Islet of Langerhans (tissue), 1 donor: ENCODE results near the gene EPS8L3.
"Not testable (repeated sequence)": the region's sequence is repeated elsewhere in the genome, so short reads cannot be mapped to it uniquely, and the experiment has no call there.

ENCODE experiments used
- FAIRE-seq: peaks from one replicate; lab custom pipeline; 2011; peaks lifted over from hg19 to GRCh38; lab: Jason Lieb, UNC

EPS8L3 gene

DNA sequence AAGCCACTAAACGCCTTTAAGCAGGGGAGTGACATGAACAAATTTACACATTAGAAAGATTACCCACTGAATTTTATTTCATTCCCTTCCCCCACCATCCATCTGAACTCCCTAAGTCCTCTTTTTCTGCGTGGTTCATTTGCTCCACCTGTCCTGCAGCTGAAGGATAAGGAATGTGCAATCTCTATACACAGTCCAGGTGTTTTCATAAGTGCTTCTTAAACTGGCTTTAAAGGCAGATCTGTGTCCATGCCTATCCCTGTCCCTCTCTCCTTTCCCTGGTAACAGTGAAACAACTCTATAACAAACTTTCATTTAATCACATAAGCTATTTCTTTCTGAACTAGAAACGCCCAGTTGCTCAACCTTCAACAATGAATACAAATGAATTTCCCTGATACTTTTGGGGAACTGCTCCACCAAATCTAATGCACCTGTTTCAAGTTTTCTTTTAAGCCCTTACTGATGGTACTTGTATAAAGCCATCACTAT, 31.3 kb downstream of the EPS8L3 start:
- no peak for FAIRE-seq

DNA sequence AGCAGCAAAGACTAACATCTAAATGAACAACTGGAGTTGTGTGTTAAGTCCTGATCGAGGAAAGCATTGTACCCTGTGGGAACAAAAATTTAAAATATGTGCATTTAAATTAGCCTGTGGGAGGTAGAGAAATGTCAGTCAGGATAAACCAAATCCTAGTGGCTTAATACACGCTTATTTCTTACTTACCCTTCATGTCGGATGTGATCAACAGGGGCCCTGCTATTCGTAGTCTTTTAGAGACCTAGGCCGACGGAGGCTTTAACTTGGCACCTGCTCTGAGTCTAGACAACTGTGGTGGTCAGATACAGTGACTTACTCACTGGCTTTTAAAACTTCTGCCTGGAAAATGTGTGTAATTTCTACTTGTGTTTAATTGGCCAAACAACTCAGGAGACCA, 33.1 kb downstream of the EPS8L3 start:
- FAIRE-seq: no peak

DNA sequence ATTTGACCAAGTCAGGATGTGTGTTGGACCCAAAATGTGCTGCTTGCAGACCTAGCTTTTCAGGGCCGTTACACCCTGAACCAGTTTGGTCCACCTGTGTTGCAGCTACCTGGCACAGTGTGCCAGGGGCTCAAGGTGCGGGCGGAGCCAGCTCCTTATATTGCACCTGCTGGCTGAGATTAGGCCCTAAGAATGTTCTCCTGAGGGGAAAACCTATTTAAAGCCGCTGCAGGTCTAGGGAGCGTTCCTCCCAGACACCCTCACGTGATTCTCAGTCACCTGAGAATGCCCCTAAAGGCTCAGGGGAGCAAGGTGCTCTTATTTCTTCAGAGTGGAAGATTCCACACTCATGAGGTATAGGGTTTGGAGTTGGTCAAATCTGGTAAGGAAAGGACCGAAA, 34.9 kb downstream of the EPS8L3 start:
- no peak for FAIRE-seq

DNA sequence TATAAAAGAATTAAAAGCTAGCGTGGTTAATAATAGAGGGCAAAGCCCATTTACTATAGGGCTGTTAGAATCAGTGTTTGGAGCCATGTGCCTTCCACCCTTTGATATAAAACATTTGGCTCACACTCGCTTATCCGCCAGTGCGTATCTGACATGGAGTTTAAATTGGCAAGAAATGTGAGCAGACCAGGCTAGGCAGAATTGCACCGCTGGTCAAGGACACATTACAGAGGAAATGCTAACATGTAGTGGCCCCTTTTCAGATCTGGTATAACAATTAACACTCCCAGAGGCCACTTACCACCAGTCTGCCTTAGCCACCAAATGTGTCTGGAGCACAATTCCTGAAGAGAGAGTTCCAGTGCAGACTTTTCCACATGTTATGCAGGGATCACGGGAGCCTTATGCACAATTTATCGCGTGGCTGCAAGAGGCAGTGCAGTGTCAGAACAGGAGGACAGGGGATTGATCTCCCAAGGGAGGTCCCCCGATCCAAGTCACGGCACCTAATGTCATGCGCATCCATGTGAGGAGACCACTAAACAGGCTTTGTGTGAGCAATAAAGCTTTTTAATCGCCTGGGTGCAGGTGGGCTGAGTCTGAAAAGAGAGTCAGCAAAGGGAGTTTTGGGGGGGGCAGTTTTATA, 36.9 kb downstream of the EPS8L3 start:
- FAIRE-seq: no peak

DNA sequence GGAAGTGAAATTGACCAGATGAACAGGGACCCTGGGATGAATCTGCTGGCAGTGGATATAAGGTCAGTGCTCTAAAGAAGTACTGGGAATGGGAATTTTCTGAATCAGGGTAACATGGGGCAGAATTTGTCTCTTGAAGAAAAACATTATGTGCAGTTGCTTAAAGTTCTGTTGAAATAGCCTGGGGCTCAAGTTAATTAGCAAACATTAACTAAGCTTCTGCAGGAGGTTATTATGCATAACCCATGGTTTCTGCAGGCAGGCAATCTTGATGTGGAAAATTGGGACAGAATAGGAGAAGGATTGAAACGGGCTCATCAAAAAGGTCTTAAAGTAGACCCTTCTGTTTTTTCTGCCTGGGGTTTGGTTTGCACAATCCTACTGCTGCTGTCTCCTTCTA, 37.7 kb downstream of the EPS8L3 start:
- FAIRE-seq: no peak

DNA sequence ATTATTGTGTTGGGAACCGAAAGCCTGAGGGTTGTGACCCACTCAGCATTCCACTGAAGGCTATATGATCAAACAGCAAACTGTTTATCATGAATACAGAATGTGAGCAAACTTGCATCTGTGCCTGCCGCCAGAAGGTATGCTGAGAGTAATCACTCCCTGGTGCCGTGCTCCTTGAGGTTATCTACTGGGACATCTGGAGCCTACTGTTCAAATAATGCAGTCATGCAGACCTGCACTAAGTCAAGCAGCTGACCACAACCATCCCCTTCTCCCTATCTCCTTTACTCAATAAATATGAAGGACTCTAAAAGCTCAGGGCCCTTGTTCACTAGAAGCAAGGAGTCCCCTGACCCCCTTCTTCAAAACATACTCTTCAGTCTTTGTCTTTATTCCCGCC, 38.2 kb downstream of the EPS8L3 start:
- FAIRE-seq: no peak

DNA sequence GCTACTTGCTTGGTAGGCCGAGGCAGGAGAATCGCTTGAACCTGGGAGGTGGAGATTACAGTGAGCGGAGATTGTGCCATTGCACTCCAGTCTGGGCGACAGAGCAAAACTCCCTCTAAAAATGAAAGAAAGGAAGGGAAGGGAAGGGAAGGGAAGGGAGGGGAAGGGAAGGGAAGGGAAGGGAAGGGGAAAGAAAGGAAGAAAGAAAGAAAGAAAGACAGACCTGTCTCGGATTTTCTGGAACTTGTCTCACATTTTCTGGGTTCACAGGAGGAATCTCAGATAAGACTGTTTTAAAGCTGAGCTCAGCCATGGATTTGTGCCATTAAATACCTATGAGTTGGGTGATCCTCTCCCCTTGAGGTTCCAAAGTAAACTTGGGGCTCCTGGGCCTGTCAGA, 38.8 kb downstream of the EPS8L3 start:
- no peak for FAIRE-seq

DNA sequence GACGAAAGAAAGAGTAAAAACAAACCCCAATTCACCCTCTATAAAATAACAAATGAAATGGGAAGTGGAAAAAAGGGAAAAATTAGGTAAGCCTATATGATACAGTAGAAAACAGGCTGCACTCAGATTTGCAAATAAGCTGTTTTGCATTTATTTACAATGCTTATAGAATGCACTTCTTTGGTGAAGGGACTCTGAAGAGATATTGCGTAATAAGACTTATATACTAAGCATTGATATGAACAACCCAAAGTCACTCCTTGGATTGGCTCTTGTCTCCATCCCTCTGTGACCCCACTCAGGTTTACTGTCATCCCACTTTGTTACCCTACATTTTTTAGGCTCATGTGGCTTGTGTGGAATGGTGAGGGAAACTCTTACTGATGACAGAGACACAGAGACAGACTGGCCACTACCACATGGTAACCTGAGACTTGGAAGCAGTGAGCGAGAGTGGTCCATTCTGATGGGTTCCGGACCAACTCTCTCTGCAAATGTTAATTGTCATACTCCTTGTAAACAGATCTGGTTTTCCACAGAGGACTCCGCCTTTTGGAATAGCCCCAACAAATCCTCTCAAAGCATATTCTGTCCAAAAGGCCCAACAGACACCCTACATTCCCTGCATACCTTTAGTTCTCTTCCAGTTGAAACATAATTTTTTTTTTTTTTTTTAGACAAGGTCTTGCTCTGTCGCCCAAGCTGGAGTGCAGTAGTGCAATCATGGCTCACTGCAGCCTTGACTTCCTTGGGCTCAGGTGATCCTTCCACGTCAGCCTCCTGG, 40.6 kb downstream of the EPS8L3 start:
- FAIRE-seq: no peak

DNA sequence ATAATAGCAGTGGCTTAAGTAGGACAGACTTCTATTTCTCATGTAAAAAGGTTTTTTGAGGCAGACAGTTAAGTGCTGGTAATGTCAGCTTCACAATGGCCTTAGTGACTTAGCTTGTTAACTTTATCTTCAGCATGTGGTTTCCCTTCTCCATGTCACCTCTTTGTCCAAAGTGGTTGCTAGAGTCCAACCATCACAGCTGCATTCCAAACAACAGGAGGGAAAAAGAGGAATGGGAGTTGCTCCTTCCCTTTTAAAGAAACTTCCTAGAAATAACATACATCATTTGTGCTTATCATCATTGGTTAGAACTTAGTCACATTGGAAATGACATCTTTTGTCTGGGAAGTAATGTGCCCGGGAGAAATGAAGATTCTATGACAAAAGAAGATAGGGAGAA, 41.8 kb downstream of the EPS8L3 start:
- no peak for FAIRE-seq

DNA sequence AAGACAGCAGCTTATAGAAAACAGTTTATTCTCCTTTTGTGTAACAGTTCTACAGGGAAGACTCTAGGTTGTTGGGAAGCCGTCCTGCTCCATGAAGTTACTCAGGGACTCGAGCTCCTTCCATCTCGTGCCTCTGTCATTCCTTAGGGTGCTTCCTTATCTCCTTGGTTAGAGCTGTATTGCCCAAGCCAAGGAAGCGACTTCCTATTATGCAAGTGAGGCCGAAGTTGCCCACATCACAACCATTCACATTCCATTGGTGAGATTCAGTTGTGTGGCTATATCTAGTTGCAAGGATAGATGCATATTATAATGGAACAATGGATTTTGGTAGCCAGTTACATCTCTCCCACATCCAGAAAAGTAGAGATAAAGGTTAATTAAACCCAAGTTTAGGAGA, 42.7 kb downstream of the EPS8L3 start:
- no peak for FAIRE-seq

DNA sequence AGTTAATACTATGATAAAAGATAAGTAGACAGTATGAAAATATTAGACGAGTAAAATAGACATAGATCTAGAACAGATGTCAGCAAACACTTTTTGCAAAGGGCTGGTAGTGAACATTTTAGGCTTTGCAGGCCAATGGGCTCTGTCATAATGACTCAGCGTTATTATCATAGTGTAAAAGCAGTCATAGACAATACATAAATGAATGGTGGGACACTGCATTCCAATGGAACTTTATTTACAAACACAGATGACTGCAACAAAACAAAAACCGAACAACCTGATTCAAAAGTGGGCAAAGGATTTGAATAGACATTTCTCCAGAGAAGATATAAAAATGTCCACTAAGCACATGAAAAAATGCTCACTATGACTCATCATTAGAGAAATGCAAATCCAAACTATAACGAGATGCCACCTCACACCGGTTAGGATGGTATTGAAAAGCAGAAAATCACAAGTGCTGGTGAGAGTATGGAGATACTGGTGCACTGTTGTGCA, 44.3 kb downstream of the EPS8L3 start:
- no peak for FAIRE-seq

DNA sequence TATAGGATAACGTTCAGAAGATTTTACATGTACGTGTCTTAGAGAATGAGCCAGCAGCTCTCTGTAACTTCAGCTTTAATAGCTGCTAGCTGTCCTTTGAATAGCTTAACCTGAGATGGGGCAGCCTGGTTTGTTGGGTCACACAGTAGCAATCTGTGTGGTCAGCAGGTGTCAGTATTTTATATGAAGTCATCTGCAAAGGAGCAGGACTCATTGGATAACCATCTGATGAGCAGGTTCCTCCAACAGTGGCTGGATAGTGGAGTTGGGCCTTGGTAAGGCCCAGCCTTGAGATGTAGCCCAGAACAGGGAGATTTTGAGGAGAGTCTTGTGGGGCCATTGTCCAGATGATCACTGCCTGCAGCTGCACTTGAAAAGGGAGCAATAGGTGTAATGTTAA, 45.2 kb downstream of the EPS8L3 start:
- no peak for FAIRE-seq

DNA sequence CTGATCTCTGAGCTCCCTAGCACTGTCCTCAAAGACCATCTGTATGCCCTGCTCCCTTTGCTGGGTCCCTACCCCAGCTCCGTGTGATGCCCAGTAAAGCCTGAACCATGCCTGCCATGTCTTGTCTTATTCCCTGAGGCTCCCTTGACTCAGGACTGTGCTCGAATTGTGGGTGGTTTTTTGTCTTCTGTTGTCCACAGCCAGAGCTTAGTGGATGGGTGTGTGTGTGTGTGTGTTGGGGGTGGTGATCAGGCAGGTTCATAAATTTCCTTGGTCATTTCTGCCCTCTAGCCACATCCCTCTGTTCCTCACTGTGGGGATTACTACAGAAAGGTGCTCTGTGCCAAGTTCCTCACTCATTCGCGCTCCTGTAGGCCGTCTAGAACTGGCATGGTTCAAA, 46.0 kb downstream of the EPS8L3 start:
- FAIRE-seq: no peak

DNA sequence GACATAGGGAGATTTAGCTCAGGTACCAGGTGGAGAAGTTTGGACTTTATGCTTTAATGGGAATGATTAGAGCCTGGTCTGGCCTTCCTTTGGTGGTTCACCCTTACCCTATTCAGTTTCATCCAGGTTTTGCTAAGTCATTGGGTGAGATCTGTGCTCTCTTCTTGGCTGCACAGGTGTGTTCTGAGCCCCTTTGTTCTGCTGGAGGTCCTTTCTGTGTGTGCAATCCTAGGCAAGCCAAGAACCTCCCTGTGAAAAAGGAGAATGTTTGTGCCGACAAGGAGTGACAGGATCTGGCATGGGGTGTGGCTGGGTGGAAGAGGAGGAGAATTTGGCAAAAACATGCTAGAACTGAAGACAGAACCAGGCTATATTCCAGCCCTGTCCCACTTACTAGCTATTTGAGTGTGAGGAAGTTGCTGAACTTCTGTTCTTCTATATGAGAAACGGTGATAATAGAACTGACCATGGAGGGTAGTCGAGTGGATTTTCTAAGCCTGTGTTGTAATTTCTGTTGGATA, 47.1 kb downstream of the EPS8L3 start:
- no peak for FAIRE-seq

DNA sequence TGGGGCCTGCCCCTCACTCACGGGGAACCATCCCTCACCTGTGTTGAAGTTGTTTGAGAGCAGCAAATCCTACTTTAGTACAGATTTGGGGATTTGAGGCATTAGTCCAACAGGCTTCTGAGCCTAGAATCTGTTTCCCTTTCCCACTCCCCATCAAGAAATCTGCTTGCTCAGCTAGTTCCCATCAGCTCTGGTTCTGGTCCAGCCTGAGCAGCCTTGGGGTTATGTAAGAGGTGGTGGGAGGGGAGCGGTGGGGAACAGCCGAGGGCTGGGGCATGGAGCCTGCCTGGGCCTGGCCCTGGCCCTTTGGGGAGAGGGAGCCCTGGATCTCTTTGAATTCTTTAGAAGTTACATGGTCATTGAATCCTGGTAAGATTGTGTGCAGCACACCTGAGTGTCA, 47.6 kb downstream of the EPS8L3 start:
- no peak for FAIRE-seq

DNA sequence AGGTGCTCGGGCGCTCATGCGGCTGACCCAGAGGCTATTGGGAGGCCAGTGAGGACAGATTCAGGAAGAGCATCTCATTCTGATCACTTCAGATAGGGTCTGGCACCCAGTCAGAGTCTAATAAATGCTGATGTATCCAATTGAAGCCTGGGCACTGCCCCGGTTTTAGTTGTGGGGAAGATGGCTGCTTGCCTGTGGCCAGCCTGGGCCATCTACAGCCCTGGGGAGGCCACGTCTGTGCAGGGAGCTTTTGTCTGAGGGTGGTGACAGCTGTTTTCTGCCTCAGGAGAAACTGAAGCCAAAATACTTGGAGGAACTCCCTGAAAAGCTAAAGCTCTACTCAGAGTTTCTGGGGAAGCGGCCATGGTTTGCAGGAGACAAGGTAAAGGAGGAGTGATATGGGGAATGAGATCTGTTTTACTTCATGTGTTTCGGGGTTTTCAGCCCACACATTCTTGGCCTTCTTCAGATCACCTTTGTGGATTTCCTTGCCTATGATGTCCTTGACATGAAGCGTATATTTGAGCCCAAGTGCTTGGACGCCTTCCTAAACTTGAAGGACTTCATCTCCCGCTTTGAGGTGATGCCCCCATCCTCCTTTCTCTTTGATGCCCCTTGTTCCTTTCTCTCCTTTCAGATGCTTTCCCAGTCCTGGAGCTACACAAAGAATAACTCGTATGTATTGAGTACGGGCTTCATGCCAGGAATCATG, 48.9 kb downstream of the EPS8L3 start:
- no peak for FAIRE-seq

DNA sequence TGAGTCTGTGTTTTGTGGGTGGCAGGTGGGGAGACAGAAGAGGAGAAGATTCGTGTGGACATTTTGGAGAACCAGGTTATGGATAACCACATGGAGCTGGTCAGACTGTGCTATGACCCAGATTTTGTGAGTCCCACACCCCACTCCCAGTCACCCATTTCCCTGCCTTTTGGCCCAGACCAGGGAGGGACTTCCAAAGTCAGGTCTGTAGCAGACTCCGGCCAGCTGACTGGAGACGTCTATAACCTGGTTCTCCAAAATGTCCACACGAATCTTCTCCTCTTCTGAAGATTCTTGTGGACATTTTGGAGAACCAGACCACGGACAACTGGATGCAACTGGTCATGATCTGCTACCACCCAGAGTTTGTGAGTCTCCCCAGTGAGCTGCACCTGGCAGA, 50.1 kb downstream of the EPS8L3 start:
- FAIRE-seq: no peak

DNA sequence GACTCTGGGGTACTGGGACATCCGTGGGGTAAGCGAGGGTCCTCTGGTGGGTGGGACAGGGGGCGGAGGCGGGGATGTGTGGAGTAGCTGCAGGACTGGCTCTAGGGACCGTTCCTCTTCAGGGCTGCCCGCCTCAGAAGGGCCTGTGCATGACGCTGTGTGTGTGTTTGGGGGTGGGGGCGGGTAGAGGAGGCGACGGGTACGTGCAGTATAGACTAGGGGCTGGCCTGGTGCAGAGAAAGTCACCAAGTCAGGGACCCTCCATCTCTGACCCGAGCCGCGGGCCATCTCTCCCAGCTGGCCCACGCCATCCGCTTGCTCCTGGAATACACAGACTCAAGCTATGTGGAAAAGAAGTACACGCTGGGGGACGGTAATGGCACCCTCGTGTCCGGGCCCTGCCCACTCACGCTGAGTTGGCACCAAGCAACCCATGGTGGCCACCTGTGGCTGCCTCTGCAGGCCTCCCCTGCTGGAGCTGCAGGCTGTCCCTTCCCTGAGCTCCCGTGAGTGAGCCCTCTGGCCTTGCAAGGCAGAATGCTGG, 51.3 kb downstream of the EPS8L3 start:
- no peak for FAIRE-seq

DNA sequence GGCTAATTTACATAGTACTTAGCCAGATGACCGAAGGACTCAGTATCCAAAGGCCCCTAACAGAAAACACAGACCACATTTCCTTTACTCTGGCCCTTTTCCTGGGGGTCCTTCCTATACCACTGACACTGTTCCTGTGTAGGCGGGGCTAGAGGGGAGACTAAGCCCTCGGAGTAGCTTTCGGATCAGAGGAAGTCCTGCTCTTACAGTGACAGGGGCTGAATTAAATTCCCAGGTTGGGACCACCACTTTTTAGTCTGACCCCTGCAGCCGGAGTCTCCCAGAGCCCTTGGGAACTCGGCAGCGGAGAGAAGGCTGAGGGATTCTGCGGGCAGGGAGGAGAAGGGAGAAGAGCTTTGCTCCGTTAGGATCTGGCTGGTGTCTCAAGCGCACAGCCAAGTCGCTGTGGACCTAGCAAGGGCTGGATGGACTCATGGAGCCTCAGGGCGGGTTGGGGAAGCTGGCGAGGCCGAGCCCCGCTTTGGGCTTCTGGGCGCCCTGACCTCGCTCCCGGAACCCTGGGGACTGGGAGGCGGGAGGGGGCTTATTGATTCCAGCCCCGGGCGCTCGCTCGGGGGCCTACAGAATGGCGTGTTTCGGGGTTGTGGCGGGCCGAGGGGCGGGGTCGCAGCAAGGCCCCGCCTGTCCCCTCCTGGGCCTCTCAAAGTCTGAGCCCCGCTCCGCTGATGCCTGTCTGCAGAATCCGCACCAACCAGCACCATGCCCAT, 52.0 kb downstream of the EPS8L3 start, which contains the start of gene GSTM5:
Gene GSTM5, plus strand, starts transcription at position 659 of the 728 bp plus-strand sequence. Its CDS starts 62 bp downstream, at position 721.
- not testable (repeated sequence) for FAIRE-seq

DNA sequence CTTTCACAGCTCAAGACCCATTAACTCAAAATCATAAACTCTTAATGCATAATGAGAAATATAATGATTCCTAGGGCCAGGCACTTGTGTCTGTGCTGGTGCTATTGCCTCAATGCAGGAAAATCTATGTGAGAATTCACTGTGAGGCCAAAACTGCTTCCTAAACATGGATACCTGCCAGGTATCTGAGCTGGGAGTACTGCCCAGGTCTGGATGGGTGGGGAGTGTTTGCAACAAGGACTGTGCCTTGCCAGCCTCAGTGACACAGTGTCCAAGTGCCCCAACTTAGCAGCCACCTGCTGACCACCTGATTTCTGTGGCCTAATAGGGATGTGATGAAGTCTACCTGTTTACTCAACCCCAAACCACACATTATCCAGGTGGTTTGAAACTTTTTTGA, 53.9 kb downstream of the EPS8L3 start:
- not testable (repeated sequence) for FAIRE-seq

DNA sequence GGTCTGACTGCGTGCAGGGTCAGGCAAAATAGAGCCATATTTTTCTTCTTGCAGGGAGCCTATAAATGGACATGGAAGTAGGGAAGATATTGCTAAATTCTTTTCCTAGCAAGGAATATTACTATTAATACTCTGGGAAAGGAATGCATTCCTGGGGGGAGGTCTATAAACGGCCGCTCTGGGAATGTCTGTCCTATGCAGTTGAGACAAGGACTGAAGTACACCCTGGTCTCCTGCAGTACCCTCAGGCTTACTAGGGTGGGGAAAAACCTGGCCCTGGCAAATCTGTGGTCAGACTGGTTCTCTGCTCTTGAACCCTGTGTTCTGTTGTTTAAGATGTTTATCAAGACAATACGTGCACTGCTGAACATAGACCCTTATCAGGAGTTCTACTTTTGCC, 54.8 kb downstream of the EPS8L3 start:
- not testable (repeated sequence) for FAIRE-seq

DNA sequence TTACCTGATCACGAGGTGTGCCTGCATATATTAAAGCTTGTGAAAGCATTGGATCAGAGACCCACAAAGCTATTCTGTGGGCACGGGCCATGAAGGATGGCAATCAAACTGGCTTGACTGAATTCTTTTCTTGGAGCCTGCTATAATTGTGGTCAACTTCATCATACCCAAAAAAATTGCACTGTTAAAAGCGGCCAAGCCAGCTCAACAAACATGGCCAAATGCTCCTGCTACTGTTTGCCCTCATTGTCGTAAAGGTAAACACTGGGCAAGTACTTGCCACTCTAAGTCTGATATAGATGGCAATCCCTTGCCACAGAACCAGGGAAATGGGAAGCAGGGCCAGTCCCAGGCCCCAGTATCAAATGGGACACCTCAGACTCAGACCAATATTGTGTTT, 58.3 kb downstream of the EPS8L3 start:
- FAIRE-seq: no peak
